Body of pancreas (tissue), 4 donors: ENCODE measurements around the gene MATN1.

Experiments
- POLR2A ChIP-seq, 3 donors: fragments of 450-650 bp; IDR thresholded peaks; one replicate each; pipeline ENCODE4 v1.6.1; 2016; ENCODE audit warnings: antibody characterized with exemption in 3 of 3, mild to moderate bottlenecking in 2 of 3
- TF ChIP-seq, protein P1 (sequence below), 7 experiments: fragments of 450-650 bp in 4 of 7; fragments of 200-600 bp in 3 of 7; sonication (generic) in 3 of 7; IDR thresholded peaks; one replicate each; pipeline ENCODE4 v1.5.1; 2016 to 2019; ENCODE audit warnings: antibody characterized with exemption in 7 of 7

DNA sequence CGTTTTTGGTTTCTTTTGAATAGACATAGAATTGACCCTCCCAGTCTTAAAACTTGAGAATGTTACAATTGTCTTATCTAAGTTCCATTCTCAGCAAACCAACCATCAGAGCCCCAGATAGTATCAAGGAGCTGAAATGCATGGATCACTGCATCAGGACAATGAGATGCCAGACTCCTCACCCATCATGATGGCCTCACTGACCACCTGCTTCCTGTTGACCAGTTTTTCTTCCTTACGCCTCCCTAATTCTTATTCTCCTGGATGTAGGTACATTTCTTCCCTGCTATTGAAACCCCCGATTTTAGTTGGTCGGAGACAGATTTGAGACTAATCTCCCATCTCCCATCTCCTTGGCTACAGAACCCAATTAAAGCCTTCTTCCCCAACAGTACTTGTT lies 17.7 kb downstream of the MATN1 start:
- TF ChIP-seq, protein P1, sequence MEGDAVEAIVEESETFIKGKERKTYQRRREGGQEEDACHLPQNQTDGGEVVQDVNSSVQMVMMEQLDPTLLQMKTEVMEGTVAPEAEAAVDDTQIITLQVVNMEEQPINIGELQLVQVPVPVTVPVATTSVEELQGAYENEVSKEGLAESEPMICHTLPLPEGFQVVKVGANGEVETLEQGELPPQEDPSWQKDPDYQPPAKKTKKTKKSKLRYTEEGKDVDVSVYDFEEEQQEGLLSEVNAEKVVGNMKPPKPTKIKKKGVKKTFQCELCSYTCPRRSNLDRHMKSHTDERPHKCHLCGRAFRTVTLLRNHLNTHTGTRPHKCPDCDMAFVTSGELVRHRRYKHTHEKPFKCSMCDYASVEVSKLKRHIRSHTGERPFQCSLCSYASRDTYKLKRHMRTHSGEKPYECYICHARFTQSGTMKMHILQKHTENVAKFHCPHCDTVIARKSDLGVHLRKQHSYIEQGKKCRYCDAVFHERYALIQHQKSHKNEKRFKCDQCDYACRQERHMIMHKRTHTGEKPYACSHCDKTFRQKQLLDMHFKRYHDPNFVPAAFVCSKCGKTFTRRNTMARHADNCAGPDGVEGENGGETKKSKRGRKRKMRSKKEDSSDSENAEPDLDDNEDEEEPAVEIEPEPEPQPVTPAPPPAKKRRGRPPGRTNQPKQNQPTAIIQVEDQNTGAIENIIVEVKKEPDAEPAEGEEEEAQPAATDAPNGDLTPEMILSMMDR (IDR thresholded peaks at IDR 0.05): no peak
- no peak for TF ChIP-seq POLR2A (IDR thresholded peaks at IDR 0.05)
